ENCODE measurements around the gene RTCA. TPM values are rescaled to one million over a fixed set of nuclear protein-coding genes. Genes with fewer than 3 reads are reported as not detected.
"Not testable (repeated sequence)": the region's sequence is repeated elsewhere in the genome, so short reads cannot be mapped to it uniquely, and the experiment has no call there.

RTCA gene
- total RNA-seq, 4 donors from 2014 or later: 13.6 to 29.0 (median 21.1) TPM

DNA sequence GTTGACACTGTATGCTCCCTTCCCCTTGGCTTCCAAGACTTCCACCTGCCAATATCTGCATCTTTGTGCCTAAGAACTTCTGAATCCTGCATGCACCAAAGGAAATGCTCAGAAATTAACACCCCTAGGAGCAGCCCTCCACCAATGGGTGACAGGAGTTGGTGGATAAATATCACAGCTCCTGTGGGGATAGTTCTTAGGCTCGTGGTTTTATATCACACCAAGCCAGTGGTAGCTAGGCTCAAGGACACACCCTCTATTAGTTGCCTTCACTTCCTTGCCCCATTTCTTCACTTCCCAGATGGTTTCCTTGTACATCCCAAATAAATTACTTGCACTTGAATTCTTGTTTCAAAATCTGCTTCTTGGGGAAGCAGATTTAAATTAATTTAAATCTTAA, 69.4 kb downstream of the RTCA start:
- Histone ChIP-seq H3K27me3 (no peaks in the 10 kb centered on the region), H3K4me3 (replicated peaks in 1 of 3) (no peak overlapping the region), H3K27ac (no peak overlapping the region), H3K4me1 (no peaks in the 10 kb centered on the region), H3K9me3 (no peaks in the 10 kb centered on the region), H3K36me3 (no peaks in the 10 kb centered on the region)
- no peak for DNase-seq
- no peak for TF ChIP-seq POLR2A (IDR thresholded peaks at IDR 0.05)
- TF ChIP-seq, protein P1, sequence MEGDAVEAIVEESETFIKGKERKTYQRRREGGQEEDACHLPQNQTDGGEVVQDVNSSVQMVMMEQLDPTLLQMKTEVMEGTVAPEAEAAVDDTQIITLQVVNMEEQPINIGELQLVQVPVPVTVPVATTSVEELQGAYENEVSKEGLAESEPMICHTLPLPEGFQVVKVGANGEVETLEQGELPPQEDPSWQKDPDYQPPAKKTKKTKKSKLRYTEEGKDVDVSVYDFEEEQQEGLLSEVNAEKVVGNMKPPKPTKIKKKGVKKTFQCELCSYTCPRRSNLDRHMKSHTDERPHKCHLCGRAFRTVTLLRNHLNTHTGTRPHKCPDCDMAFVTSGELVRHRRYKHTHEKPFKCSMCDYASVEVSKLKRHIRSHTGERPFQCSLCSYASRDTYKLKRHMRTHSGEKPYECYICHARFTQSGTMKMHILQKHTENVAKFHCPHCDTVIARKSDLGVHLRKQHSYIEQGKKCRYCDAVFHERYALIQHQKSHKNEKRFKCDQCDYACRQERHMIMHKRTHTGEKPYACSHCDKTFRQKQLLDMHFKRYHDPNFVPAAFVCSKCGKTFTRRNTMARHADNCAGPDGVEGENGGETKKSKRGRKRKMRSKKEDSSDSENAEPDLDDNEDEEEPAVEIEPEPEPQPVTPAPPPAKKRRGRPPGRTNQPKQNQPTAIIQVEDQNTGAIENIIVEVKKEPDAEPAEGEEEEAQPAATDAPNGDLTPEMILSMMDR (IDR thresholded peaks at IDR 0.05): no peak
- WGBS, 2 donors: 59 to 72% methylated on average over 1 of the region's 1 CpG
- intact Hi-C loops (cut with DNase I): no loop called here

DNA sequence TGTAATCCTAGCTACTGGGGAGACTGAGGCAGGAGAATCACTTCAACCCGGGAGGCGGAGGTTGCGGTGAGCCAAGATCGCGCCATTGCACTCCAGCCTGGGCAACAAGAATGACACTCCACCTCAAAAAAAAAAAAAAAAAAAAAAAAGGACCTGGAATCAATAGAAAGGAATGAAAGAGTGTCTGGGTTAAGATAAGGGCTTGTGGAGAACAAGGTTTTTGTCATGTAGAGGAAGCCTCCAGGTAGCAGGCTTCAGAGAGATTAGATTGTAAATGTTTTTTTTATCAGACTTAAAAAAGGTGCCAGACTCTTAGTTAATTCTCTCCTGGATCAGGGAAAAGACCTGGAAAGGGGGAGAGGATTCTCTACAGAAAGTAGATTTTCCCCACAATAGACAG, 71.9 kb downstream of the RTCA start:
- H3K9me3 ChIP-seq; DNase-seq; H3K27ac ChIP-seq; H3K36me3 ChIP-seq; intact Hi-C loops (cut with DNase I); H3K4me3 ChIP-seq (replicated peaks in 1 of 3); H3K4me1 ChIP-seq; H3K27me3 ChIP-seq: not testable (repeated sequence)
- 96 to 98% methylated on average over 5 of the region's 5 CpGs for WGBS, 2 donors

DNA sequence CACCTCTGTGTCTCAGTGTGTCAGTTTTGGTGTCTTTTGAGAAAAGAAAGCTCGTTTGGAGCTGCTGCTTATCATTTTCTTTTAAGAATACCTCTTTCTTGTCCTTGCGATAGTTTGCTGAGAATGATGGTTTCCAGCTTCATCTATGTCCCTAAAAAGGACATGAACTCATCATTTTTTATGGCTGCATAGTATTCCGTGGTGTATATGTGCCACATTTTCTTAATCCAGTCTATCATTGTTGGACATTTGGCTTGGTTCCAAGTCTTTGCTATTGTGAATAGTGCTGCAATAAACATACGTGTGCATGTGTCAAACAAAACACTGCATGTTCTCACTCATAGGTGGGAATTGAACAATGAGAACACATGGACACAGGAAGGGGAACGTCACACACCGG, 73.7 kb downstream of the RTCA start:
- DNase-seq; H3K4me1 ChIP-seq; H3K36me3 ChIP-seq; H3K27ac ChIP-seq; H3K4me3 ChIP-seq (replicated peaks in 1 of 3); intact Hi-C loops (cut with DNase I); H3K9me3 ChIP-seq; H3K27me3 ChIP-seq: not testable (repeated sequence)
- WGBS, 2 donors: 91 to 96% methylated on average over 6 of the region's 6 CpGs

DNA sequence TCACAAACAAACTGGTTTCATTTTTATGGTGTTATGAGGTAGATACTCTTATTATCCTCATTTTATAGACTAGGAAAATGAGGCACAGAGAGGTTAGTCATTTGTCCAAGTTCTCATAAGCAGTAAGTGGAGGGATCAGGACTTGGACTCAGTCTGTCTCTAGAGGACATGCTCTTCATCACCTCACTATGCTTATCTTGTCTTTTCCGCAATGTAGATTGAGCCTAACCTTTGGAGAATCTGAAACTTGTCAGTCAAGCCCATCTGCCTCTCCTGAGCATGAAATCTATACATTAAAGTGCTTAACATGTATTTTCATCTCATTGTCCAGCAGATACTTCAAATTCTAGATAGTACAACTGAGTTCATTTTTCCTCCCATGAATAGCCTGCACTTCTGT, 74.5 kb downstream of the RTCA start:
- Histone ChIP-seq H3K9me3 (no peaks in the 10 kb centered on the region), H3K27ac (no peak overlapping the region), H3K4me1 (no peaks in the 10 kb centered on the region), H3K36me3 (no peaks in the 10 kb centered on the region), H3K27me3 (no peaks in the 10 kb centered on the region), H3K4me3 (replicated peaks in 1 of 3) (no peak overlapping the region)
- 92 to 96% methylated on average over 1 of the region's 1 CpG for WGBS, 2 donors
- intact Hi-C loops (cut with DNase I): no loop called here
- no peak for TF ChIP-seq POLR2A (IDR thresholded peaks at IDR 0.05)
- TF ChIP-seq, protein P1 (IDR thresholded peaks at IDR 0.05): no peak
- no peak for DNase-seq

DNA sequence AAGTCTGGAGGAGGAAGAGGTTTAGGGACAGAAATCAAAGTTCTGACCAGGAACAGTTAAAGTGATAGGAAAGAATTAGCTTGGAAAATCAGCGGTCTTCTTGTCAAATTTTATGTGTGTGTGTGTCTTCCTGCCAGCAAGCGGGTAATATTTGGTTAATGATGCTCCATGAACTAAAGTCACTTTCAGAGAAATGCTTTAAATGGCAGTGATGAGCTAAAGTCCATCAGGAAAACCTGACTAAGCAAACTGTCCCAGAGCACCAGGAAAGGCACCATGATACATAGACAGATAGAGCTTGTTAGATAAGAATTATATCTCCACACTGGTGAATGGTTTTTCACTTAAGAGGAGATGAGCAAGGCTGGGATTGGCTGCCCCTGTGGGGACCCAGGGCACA, 76.3 kb downstream of the RTCA start:
- 90 to 92% methylated on average over 2 of the region's 2 CpGs for WGBS, 2 donors

More for the DNA sequence above, 76.3 kb downstream of the RTCA start:
- H3K4me1 ChIP-seq: no peaks in the 10 kb centered on the region
- no peaks in the 10 kb centered on the region for H3K27me3 ChIP-seq
- no peak for TF ChIP-seq POLR2A (IDR thresholded peaks at IDR 0.05)
- TF ChIP-seq, protein P1 (IDR thresholded peaks at IDR 0.05): no peak
- no peak overlapping the region for H3K4me3 ChIP-seq (replicated peaks in 1 of 3)
- no peak for DNase-seq
- no peaks in the 10 kb centered on the region for H3K9me3 ChIP-seq
- H3K27ac ChIP-seq: no peak overlapping the region
- H3K36me3 ChIP-seq: no peaks in the 10 kb centered on the region
- intact Hi-C loops (cut with DNase I): no loop called here

MicroRNAs encoded within 50 kb of the gene (microRNA counts, 767-probe panel; counts per million panel counts)
- 0 counts per million in 2 donors for microRNA hsa-miR-553

Small RNA genes lying within 50 kb of the gene (microRNA-seq; reads per million reads assigned to microRNA genes)
- not detected for gene MIR553

Small RNA genes lying within 50 kb of the gene (small RNA-seq; reads per million reads assigned to genes)
- not detected for gene AL445928.1
- not detected for gene MIR553

Other genes starting within 250 kb of the RTCA start
- 1 to 10 TPM; 2.6 to 4.6 (median 3.5) TPM for gene SASS6, start 133.3 kb upstream of the RTCA start, total RNA-seq
- gene TRMT13, start 133.1 kb upstream of the RTCA start, total RNA-seq: 10 to 100 TPM; 27.6 to 39.5 (median 36.1) TPM
- gene LRRC39, start 88.0 kb upstream of the RTCA start, total RNA-seq: 1 to 10 TPM in 3 of 4 donors, under 1 TPM in 1; 0.39 to 3.6 (median 2.3) TPM
- 10 to 100 TPM in 3 of 4 donors, 1 to 10 TPM in 1; 9.8 to 14.9 (median 12.1) TPM for gene DBT, start 16.4 kb upstream of the RTCA start, total RNA-seq
- gene CDC14A, start 86.3 kb downstream of the RTCA start, total RNA-seq: 10 to 100 TPM; 17.1 to 32.8 (median 28.0) TPM